ENCODE data around the gene MSANTD1.

DNA sequence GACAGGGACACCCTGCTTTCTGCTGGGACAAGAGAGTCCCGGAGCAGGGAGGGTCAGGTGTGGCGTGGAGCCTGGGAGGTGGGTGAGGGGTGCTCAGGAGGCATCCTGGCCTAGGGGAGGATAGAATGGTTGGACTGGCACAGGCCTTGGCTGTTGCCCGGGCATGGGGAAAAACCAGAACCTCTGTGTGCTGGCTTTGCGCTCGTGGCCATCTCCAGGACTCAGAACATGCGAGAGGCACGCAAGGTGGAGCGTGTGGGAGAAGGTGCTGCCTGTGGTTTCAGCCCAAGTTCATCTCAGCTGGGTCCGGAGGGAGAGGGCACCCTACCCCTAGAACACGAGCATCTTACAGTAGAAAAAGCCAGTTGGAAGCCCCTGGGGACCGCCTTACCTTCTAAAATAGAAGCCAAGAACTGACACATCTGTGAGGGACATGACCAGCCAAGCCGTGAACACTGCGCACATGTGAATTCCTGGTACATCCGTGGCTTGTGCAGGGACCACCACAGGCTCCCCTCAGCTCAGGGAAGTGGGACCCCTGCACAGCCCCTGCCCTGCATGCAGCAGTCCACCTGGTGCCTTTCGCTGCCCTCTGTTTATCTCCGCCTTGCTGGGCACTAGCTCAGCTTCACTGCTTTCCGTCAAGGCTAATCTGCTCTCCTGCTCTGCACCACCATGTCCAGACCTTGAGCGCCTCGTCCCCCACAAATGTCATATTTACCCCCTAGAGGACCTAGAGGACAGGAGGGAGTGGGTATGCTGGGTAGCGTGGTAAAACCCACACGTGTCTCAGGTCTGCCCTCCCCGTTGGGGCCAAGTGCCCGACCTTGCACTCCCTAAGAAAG, 13.5 kb downstream of the MSANTD1 start:
- TF ChIP-seq SPI1 (IDR thresholded peaks at IDR 0.05; ENCODE audit: low read depth, low read length) (no peak), POLR2AphosphoS5 (IDR thresholded peaks at IDR 0.05; ENCODE audit: low read depth, low read length) (no peak), POLR2A (IDR thresholded peaks at IDR 0.05; ENCODE audit: low read depth, low read length) (no peak)
